HG02970 (cell line): Measurements from ENCODE around the gene SH3RF1.

Experiments
- ATAC-seq: cut with Tn5 transposase; IDR thresholded peaks from one replicate; pipeline ENCODE4 v1.9.1; 2021; ENCODE audit warnings: mild to moderate bottlenecking, moderate library complexity, moderate number of reproducible peaks; ENCODE audit not compliant: unreplicated experiment, low FRiP score

SH3RF1 gene

DNA sequence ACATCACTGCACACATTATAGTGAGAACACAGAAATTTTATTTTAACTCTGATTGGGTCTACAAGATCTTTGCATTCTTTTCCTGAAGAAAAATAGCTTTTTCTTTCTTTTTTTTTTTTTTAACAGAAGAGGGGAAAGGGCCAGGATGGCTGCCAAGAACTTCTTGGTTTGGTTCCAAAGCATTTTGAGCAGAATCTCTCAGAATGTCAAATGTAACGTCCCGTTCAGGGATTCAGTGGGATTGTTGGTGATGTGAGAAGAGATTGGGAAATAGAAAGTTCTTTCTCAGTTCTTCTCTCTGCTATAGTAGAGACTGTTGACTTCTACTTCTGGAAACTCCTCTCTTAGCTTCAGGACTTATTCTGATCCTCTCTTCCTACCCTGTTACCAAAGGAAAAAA lies 189.8 kb downstream of the SH3RF1 start:
- no peak for ATAC-seq

GRCh38 chr4:169079942-169080827 lies 190.6 kb downstream of the SH3RF1 start:
- peak; percentile 86 for ATAC-seq

DNA sequence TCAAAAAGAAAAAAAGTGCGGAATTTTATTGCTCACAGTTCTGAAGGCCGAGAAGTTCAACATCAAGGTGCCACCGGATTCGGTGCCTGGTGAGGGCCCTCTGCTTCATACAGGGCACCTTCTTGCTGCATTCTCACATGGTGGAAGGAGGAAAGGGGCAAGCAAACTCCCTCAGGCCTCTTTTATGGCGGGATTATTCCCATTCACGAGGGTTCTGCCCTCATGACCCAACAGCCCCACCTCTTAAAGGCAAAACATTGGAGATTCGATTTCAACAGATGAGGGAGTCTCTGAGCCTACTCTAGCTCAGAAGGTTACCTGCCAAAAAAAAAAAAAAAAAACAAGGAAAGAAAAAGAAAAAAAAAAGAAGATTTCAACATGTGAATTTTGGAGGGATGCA lies 196.6 kb downstream of the SH3RF1 start:
- no peak for ATAC-seq

GRCh38 chr4:169071747-169072146 lies 199.0 kb downstream of the SH3RF1 start:
- no peak for ATAC-seq

- peak; percentile 65 for ATAC-seq
Observed at GRCh38 chr4:169070895-169071218, 199.9 kb downstream of the SH3RF1 start.

- peak; percentile 26 for ATAC-seq
Observed at GRCh38 chr4:169070071-169070894, 200.5 kb downstream of the SH3RF1 start.

DNA sequence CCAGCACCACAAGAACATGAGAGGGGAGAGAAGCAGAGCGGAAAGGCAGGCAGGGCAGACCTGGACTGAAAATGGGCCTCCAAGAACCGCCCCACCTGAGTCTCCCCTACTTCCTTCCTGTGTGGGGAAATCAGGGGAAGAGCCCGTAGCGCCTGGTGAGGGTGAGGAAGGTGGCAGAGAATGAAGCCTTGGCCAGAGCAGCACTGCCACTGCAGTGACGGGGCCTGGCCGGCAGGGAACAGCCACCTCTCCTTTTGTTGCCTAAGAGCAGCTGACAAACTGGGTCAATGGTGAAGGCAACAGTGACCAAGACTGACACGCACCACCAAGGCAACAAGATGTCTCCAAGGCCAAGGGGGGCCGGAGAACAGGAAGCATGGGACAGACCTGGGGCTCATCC lies 202.3 kb downstream of the SH3RF1 start:
- no peak for ATAC-seq

DNA sequence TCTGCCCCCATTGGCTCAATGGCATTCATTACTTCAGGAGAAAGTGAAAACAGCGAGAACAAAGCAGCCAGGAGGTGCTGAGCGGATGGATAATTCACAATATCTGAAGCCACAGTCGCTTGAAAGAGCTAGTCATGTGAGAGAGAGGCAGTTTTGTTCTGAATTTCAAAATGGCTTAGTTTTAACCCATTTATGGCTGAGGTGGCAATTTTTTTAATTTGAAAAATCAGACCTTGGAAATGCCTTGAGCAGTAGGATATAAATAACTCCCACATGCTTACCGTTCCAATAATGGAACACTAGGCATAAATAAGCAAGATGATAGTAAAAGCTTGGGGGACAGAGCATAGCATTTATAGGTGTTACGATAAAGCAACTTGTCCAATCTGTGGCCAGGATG lies 203.8 kb downstream of the SH3RF1 start:
- no peak for ATAC-seq

- ATAC-seq, result no peak
Observed at GRCh38 chr4:169064296-169064695, 206.5 kb downstream of the SH3RF1 start.

- no peak for ATAC-seq
Observed at GRCh38 chr4:169063441-169063840, 207.3 kb downstream of the SH3RF1 start.

DNA sequence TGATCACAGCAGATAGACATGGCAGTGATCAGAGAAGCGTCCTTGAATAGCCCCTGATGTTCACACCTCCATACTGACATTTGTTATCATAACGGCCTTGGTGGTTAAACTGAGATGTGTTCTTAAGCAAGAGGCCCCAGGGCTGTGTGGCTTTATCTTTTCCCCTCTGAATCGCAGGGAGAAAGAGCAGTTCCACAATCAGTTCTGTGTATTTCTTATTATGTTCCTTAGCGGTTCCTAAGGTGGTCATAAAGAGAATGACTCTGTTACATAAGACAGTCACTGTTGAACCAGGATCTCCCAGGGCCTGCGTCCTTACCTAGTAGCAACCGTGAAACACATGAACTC lies 207.9 kb downstream of the SH3RF1 start:
- no peak for ATAC-seq

DNA sequence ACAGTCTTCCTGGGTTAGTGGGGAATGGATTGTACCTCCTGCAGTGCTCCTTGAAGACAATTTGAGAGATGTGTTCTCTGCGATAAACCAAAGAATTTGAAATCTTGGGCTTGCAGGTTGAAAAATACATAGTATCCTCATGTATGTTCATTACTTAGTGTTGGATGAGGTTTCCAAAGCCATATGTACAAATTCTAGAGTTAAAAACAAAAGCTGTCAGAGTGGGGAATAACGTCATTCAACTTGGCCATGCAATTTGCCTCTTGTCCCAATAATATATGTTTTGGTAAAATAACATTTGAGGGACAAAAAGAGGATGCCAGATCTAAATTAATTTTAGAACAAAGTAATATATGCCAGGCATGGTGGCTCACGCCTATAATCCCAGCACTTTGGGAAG lies 209.4 kb downstream of the SH3RF1 start:
- no peak for ATAC-seq

DNA sequence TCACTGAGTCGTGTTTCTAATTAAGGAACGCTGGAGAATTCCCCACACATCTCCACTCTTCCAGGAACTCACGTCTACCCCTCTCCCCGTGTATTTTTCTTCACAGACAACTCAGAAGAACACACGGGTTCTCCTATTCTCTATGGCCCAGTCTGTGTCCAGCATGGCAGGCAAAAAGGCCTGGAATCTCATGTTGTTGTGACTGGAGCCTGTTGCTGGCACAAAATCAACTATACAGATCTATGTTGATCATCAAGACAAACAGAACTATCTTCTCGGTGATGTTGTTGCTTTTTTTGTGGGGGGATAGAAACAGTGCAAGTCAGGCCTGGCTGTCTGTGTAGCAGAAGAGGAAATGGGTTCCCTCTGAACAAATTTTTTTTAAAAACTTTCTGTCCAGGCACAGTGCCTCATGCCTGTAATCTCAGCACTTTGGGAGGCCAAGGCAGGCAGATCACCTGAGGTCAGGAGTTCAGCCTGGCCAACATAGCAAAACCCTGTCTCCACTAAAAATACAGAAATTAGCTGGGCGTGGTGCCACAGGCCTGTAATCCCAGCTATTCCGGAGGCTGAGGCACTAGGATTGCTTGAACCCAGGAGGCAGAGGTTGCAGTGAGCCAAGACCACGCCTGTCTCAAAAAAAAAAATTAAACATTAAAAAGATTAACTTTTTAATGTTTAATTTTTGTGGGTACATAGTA lies 210.2 kb downstream of the SH3RF1 start:
- ATAC-seq, result no peak

DNA sequence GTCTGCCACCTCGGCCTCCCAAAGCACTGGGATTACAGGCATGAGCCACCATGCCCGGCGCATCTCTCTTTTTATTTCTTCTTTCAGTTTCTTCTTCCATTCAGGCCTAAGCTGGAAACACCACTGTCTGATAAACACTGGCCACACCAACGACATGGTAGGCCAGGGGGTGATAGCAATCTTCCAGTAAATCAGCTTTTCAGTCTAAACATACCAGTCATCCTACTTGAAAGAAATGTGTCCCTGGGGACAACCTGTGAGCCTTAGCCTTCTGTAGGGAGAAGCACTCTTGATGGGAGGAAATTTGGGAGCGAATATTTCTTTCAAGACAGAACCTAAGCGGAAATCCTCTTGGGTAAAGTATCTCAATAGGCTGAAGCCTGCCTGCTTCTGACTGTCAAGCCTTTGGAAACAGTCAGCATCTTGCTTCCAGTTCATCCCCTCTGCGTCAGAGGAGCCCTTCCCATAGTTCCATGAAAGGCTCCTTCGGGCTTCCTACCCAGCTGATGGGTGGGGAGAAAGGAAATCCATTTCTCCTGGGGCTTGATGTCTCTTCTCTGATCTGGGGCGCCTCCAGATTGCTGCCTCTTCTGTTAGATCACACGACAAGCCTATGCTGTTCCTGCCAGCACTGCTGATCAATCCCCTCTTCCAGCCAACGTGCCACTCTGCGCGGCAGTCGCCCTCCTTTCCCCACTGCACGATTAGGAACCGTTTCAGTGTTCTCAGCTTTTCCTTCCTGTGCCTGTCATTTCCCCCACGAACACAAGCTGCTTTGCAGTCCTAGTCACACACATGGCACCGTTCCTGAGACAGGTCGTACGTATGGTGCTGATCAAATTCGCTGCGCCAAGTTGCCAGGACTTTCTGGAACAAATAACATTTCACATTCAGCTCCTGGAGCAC lies 211.2 kb downstream of the SH3RF1 start:
- no peak for ATAC-seq

- no peak for ATAC-seq
Observed at GRCh38 chr4:169058312-169058711, 212.4 kb downstream of the SH3RF1 start.

DNA sequence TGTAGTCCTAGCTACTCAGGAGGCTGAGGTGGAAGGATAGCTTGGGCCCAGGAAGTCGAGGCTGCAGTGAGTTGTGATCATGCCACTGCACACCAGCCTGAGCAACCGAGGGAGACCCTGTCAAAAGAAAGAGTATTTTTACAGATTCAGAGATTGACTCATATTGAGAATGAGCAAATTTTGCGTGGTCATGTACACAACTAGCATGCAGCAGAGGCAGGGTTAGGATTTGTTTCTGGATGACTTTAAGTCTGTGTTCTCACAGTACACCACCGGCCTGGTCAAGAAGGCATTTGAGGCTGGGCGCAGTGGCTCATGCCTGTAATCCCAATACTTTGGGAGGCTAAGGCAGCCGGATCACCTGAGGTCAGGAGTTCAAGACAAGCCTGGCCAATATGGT lies 215.9 kb downstream of the SH3RF1 start:
- ATAC-seq, result no peak

GRCh38 chr4:169052594-169052945 lies 218.2 kb downstream of the SH3RF1 start:
- ATAC-seq, result no peak

DNA sequence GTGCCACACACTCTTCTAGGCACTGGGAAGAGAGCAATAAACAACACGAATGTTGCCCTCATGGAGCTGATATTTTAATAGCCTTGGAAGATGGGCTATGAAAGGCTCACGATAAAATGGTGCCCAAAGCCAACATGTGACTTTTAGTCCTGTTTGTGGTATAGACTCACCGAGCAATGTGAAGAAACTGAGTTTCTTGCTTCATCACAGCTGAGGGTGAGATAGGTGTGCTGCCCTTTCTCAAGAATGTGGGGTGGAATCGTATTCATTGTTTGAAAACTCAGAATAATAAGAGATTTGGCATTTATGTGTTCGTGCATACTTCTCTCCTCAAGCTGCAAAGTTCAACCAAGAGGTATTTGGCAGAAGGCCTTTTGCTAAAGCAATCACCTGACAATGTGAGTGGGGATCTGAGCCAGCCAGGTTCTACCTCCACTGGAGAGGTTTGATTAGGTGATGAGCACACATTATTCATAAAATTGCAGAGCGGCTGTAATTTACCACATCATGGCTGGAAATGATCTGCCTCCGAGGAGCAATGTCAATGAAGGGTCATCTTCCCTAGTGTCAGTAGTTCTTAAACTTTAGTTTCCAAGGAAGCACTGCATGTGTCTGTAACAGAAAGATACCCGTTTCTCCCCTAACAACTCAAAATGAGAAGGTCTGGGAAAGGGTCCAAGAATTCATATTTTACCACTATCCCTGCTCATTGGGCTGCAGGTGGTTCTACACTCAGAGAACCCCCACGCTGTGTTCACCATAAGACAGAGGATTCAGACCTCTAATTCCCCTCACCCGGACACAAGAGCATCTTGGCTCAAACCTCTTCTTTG lies 218.8 kb downstream of the SH3RF1 start:
- no peak for ATAC-seq
